Breast epithelium (tissue), 3 donors: ENCODE results near the gene CDH13.

Experiments
- POLR2A ChIP-seq: fragments of 450-650 bp; IDR thresholded peaks from one replicate; pipeline ENCODE4 v1.6.1; 2016; ENCODE audit warnings: antibody characterized with exemption, mild to moderate bottlenecking, moderate library complexity
- POLR2AphosphoS5 ChIP-seq, 3 donors: sonication (generic); formaldehyde crosslinking; IDR thresholded peaks; one replicate each; pipeline ENCODE4 v1.6.1; 2017; ENCODE audit warnings: antibody characterized with exemption in 3 of 3
- TF ChIP-seq, protein P1 (sequence below), 3 donors: fragments of 450-650 bp; IDR thresholded peaks; one replicate each; pipeline ENCODE4 v1.5.1; 2016 to 2017; ENCODE audit warnings: antibody characterized with exemption in 3 of 3, mild to moderate bottlenecking in 3 of 3, moderate library complexity in 3 of 3

GRCh38 chr16:82628088-82628423, 1.3 kb downstream of the CDH13 start:
- TF ChIP-seq, protein P1, sequence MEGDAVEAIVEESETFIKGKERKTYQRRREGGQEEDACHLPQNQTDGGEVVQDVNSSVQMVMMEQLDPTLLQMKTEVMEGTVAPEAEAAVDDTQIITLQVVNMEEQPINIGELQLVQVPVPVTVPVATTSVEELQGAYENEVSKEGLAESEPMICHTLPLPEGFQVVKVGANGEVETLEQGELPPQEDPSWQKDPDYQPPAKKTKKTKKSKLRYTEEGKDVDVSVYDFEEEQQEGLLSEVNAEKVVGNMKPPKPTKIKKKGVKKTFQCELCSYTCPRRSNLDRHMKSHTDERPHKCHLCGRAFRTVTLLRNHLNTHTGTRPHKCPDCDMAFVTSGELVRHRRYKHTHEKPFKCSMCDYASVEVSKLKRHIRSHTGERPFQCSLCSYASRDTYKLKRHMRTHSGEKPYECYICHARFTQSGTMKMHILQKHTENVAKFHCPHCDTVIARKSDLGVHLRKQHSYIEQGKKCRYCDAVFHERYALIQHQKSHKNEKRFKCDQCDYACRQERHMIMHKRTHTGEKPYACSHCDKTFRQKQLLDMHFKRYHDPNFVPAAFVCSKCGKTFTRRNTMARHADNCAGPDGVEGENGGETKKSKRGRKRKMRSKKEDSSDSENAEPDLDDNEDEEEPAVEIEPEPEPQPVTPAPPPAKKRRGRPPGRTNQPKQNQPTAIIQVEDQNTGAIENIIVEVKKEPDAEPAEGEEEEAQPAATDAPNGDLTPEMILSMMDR (IDR thresholded peaks at IDR 0.05) = no peak
- TF ChIP-seq POLR2A = no peak
- no peak for TF ChIP-seq POLR2AphosphoS5 (IDR thresholded peaks at IDR 0.05)
